ENCODE measurements around the gene ELP1. TPM values are rescaled to one million over a fixed set of nuclear protein-coding genes. Genes with fewer than 3 reads are reported as not detected.

Gene ELP1
- total RNA-seq, 2 donors from 2014 or later: 20.6 to 24.0 TPM

DNA sequence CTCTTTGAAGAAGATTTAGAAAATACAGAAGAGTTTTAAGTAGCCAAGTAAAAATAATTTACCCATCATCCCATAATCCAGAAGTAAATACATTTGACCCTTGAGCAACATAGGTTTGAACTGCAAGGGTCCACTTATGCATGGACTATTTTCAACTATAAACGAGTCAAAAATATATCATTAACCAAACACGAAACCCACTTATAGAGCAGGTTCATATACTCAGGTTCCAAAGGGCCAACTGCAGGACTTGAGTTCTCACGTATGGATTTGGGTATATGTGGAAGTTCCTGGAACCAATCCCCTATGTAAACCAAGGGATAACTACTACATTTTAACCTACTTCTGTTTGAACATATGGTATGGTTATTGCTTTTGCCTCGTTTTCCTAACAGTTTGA is 6.1 kb upstream of the ELP1 start:
- Histone ChIP-seq H3K36me3 (peaks cover 20% of the 10 kb centered on the region), H3K9me3 (no peaks in the 10 kb centered on the region)
- no peak for ATAC-seq (ENCODE audit: insufficient number of reproducible peaks, low FRiP score, low read depth)

DNA sequence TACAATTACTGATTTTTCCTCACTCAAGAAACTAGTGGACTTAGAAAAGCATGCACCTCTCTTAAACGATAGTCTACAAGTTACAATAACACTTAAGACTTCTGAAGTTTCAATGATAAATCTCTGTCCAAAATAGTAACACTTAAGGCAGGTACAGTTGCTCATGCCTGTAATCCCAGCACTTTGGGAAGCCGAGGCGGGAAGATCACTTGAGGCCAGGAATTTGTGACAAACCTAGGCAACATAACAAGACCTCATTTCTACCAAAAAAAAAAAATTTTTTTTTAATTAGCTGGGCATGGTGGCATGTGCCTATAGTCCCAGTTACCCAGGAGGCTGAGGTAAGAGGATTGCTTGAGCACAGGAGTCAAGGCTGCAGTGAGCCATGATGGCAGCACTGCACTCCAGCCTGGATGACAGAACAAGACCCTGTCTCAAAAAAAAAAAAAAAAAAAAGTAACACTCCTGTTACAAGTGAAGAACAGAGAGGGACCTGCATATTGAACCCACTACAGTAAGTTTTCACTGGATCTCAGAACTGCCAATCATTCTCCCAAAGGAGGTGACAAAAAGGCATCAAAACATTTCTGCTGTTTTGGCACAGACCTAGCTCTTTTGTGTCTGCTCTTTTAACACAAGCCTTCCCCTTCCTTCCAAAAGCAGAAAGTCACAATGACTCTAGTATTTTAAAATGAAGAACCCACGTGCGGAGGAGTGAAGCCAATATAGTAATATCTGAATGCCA is 3.8 kb upstream of the ELP1 start:
- TF ChIP-seq, protein P1, sequence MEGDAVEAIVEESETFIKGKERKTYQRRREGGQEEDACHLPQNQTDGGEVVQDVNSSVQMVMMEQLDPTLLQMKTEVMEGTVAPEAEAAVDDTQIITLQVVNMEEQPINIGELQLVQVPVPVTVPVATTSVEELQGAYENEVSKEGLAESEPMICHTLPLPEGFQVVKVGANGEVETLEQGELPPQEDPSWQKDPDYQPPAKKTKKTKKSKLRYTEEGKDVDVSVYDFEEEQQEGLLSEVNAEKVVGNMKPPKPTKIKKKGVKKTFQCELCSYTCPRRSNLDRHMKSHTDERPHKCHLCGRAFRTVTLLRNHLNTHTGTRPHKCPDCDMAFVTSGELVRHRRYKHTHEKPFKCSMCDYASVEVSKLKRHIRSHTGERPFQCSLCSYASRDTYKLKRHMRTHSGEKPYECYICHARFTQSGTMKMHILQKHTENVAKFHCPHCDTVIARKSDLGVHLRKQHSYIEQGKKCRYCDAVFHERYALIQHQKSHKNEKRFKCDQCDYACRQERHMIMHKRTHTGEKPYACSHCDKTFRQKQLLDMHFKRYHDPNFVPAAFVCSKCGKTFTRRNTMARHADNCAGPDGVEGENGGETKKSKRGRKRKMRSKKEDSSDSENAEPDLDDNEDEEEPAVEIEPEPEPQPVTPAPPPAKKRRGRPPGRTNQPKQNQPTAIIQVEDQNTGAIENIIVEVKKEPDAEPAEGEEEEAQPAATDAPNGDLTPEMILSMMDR (IDR thresholded peaks at IDR 0.05): no peak
- H3K4me1 ChIP-seq (ENCODE audit: control insufficient read depth in 1 of 2, low read depth in 2 of 2): peaks cover 11% of the 10 kb centered on the region in 2 donors
- DNase-seq (ENCODE audit: low spot score) (no peak), ATAC-seq (ENCODE audit: insufficient number of reproducible peaks, low FRiP score, low read depth) (no peak)
- H3K27ac ChIP-seq: no peak overlapping the region
- no peak overlapping the region for H3K4me3 ChIP-seq
- peaks cover 14% of the 10 kb centered on the region for H3K36me3 ChIP-seq
- no peaks in the 10 kb centered on the region for H3K27me3 ChIP-seq (replicated peaks; ENCODE audit: insufficient read depth)
- H3K9me3 ChIP-seq: no peaks in the 10 kb centered on the region

More for the DNA sequence above, 6.1 kb upstream of the ELP1 start:
- TF ChIP-seq, protein P1 (IDR thresholded peaks at IDR 0.05): no peak
- Histone ChIP-seq H3K4me3 (no peak overlapping the region), H3K27me3 (replicated peaks; ENCODE audit: insufficient read depth) (no peaks in the 10 kb centered on the region), H3K4me1 (ENCODE audit: control insufficient read depth in 1 of 2, low read depth in 2 of 2) (peaks cover 4 to 5% of the 10 kb centered on the region in 2 donors), H3K27ac (no peak overlapping the region)
- DNase-seq (ENCODE audit: low spot score): no peak

DNA sequence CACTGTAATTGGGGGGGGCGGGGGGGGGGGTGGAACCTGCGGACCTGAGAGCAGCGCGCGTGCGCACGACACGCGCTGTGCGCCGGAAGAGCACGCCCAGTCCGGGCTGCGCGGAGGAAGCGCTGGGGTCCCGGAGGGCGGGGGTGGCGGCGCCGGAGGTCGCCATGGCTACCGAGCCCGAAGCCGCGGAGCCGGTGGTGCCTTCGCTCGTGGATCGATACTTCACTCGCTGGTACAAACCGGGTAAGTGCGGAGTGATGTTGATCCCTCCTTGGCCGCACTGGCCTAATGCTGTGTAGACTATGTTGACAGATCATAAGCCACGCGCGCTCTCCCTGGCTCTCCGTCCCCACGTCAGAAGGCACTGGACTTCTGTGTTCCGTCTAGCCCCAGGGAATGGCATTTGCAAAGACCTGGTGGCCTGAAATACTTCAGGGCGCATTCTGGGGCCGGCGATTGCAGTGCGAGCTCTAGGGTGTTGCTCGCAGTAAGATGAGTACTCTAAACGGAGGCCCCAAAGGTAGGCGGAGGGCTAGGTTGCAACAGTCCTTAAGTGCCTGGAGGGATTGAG is 484 bp upstream of the ELP1 start, which contains the start of gene ABITRAM:
Gene ABITRAM, plus strand, starts transcription at position 78 of the 571 bp plus-strand sequence. Its CDS starts 87 bp downstream, at position 165.
- DNase-seq (ENCODE audit: low spot score) (peak; percentile 15), ATAC-seq (ENCODE audit: insufficient number of reproducible peaks, low FRiP score, low read depth) (peak; percentile 89)
- TF ChIP-seq, protein P1 (IDR thresholded peaks at IDR 0.05): no peak
- Histone ChIP-seq H3K36me3 (peaks cover 1% of the 10 kb centered on the region), H3K27ac (peak within 1 kb of the TSS; percentile 84), H3K4me3 (peak within 1 kb of the TSS; percentile 94), H3K4me1 (ENCODE audit: control insufficient read depth in 1 of 2, low read depth in 2 of 2) (peaks cover 13 to 23% of the 10 kb centered on the region in 2 donors), H3K27me3 (replicated peaks; ENCODE audit: insufficient read depth) (no peaks in the 10 kb centered on the region), H3K9me3 (no peaks in the 10 kb centered on the region)

DNA sequence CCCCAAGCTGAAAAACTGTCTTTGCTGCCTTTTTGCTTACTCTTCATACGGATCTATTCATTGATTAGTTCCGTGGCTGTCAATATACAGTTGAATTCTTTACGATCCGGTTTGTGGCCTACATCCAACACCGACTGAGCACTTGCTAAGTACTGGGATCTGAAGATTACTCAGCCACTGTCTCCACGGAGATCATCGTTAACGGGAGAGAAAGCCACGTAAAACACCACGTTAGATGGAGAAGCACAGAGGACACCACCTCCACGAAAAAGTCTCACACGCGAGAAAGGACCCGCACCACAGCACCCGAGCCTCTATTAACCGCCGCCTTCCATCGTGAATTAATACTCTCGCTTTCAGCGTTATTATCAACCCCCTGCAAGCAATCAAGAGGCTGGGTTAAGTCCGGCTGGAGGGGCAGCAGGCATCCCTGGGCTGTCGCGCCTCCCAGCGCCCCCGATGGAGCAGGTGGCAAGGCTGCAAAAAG is 650 bp downstream of the ELP1 start:
- H3K27ac ChIP-seq: peak overlapping the region; percentile 84
- no peaks in the 10 kb centered on the region for H3K9me3 ChIP-seq
- ATAC-seq (ENCODE audit: insufficient number of reproducible peaks, low FRiP score, low read depth): no peak

DNA sequence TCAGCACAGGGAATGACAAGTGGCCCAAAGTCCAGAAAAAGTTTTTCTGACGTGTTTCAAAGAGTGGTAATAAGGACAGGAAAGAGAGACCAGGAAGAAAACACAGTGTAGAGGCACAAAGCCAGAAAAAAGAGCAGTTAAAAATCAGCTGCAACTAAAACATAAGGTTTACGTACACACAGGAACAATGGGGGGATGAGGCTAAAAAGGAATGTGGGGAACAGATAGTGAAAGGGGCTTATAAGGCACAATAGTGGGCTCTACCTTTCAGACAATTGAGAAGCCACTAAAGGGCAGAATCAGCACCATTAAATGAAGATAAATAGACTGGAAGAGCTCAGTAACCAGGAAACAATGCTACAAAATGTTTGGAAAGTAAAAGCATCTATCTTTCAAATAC is 5.5 kb downstream of the ELP1 start:
- TF ChIP-seq, protein P1 (IDR thresholded peaks at IDR 0.05): no peak
- peaks cover 37% of the 10 kb centered on the region for H3K36me3 ChIP-seq

More for the DNA sequence above, 650 bp downstream of the ELP1 start:
- no peak for DNase-seq (ENCODE audit: low spot score)
- peaks cover 8% of the 10 kb centered on the region for H3K36me3 ChIP-seq
- TF ChIP-seq, protein P1 (IDR thresholded peaks at IDR 0.05): no peak
- no peaks in the 10 kb centered on the region for H3K27me3 ChIP-seq (replicated peaks; ENCODE audit: insufficient read depth)
- peak overlapping the region; percentile 94 for H3K4me3 ChIP-seq
- H3K4me1 ChIP-seq (ENCODE audit: control insufficient read depth in 1 of 2, low read depth in 2 of 2): peaks cover 13 to 23% of the 10 kb centered on the region in 2 donors

More for the DNA sequence above, 5.5 kb downstream of the ELP1 start:
- Histone ChIP-seq H3K4me1 (ENCODE audit: control insufficient read depth in 1 of 2, low read depth in 2 of 2) (peaks cover 6 to 16% of the 10 kb centered on the region in 2 donors), H3K9me3 (no peaks in the 10 kb centered on the region), H3K27me3 (replicated peaks; ENCODE audit: insufficient read depth) (no peaks in the 10 kb centered on the region), H3K27ac (no peak overlapping the region), H3K4me3 (no peak overlapping the region)
- ATAC-seq (ENCODE audit: insufficient number of reproducible peaks, low FRiP score, low read depth) (no peak), DNase-seq (ENCODE audit: low spot score) (no peak)
